HG02642 (cell line): ENCODE measurements around the gene PPFIA4.

Source experiments
- ATAC-seq: cut with Tn5 transposase; IDR thresholded peaks from one replicate; pipeline ENCODE4 v1.9.1; 2021; ENCODE audit warnings: mild to moderate bottlenecking; ENCODE audit not compliant: unreplicated experiment, poor library complexity

Gene PPFIA4

DNA sequence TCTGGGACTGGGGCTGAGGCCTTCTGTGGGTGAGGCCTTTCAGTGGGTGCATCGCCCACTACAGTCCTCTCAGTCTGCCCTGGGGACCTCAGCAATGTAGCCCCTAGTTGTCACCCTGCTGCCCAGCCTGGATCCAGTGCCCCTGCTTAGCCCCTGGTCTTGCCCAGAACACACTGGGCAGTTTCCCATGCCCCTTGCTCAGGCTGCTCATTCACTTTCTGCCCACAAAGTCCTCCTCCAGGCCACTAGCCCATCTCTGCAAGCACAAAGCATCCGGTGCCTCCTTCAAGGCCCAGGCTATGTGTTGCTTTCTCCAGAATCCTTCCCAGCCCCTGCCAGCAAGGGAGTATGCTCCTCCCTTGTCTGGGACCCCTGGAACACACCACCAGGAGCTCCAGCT lies 95.9 kb downstream of the PPFIA4 start:
- ATAC-seq: no peak

DNA sequence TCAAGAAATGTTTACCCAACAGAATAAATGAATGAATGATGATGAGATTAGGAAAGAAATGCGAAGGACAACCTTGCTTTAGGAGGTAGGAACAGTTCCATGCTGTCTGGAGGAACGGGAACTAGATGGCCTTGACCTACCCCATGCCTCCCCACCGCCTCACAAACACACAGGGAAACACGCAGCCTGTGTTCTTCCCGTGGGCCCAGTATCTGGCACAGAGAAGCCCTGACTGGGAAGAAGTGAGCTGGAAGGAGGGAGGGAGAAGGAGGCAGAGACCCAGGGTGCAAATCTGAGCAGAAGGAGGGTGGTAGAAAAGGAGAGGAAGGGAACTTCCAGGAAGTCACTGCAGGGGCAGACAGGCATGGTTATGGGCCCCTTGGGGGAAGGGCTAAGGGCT lies 97.7 kb downstream of the PPFIA4 start:
- no peak for ATAC-seq

DNA sequence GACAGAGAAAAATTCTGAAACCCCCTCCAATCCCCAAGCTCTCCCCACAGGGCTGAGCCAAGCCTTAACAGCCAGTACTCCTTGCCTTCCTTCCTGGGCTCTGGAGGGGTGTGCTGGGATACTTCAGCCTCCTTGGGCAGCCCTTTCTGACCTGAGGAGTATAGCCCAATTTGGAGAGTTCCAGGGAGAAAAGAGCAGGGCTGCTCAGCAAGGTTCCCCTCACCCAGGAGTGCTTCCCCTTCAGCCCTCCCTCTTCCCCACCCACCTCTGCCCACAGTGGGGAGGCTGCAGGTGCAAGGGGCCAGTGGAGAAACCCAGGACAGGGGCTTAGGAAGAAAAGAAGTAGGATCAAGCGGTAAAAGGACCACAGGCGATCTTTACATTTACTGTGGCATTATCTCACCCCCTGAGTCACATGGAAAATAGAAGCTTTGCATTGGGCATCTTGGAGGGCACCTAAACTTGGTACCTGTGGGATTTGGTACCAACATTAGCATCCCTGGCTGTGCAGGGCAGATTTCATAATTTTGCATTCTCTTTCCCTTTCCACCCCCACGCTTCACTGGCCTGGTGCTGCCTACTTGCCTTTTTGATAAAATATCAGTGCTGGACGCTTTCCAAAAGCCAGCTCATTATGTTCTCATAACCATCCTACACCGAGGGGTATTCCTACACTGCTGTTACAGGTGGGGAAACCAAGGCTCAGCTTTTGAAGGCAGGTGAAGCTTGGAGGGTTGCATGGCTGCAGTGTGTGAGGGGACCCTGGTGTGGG lies 98.4 kb downstream of the PPFIA4 start:
- ATAC-seq: no peak

DNA sequence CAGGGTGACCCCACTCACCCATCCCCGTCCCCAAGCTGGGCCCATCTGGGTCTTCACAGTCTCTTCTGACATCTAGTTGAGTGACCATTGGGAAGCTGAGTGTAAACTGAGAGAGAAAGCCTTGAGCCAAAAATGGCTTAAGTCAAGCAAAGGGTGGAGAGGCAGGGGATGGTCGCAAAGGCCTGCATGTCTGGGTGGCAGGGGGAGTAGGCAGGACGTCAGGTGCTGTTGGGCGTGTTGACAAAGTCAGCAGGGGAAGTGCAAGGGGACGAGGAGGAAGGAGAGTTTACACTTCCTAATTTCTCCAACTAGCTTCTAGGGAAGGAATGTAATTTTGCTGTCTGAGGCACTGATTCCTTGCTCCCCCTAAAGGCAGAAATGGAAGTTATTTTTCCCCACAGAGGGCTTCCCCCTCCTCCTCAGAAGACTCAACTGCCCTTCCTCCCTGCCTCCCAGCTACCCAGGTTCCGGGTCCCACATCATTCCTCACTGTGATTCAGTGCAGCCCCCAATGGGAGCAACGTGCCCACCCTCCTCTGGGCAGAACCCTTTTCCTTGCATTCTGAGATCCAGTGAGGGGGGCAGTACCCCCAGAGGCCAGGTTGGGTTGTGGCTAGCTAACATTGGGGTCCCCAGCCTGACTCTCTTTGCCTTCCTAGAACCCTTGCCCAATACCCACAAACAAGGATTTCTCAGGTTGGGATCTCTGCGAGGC lies 100.0 kb downstream of the PPFIA4 start:
- no peak for ATAC-seq

DNA sequence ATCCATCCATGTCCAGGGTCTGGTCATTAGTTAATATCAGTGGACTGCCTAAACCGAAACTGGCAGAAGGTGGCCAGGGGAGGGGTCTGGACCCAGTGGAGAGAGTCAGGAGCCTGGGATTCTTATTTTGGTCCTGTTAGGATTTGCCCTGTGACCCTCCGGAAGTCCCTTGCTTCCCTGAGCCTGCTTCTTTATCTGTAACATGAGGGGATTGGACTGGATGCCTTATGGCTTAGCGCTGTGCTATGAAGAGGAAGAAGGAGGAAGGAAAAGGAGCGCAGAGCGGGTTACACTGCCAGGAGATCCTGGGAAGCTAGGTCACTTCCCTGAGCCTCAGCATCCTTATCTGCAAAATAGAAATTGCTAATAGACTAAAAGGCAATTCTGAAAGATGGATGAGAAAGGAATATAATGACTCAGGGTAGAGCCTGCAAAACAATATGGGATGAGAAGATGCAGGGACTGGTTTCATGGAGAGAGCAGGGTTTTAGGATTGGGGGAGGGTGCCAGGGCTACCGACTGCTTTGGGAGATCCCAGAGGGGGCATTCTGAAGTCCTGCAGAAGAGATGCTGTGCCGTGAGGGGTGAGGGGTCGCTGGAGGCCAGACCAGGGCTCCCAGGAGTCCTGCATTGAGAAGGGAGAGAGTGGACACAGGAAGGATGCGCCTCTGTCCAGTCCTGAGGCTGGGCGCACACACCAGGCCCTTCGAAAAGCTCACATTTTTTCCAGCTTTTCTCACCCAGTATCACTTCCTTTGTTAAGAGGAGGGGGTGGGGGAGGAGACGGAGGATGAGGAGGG lies 100.8 kb downstream of the PPFIA4 start:
- no peak for ATAC-seq

DNA sequence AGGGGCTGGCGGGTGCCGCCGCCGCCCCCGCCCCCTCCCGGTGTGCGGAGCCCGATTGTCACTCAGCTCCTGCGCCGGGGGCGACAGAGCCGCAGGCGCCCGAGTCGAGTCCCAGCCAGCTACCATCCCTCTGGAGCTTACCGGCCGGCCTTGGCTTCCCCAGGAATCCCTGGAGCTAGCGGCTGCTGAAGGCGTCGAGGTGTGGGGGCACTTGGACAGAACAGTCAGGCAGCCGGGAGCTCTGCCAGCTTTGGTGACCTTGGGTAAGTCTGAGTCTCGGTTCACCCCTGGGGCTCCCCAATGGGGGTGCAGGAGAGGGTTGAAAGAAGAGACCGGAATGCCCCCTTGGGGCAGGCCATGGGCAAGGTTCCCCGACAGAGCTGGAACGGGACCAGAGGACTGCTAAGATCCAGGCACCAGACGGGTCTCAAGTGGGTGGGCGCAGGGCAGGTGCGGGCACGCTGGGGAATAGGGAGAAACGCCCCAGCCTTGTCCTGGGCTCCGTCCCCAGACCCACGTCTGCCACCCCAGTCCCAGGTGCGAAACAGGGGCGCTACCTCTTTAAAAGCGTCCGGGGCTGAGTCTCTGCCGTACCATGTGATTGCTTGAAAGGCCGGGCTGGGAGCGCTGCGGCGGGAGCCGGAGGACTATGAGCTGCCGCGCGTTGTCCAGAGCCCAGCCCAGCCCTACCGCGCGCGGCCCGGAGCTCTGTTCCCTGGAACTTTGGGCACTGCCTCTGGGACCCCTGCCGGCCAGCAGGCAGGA lies 101.6 kb downstream of the PPFIA4 start, which contains the start of gene ADORA1:
TSS of gene ADORA1 (plus strand) at position 61 of the 765 bp plus-strand sequence. CDS start 1,116 bp downstream, outside the sequence.
- no peak for ATAC-seq

DNA sequence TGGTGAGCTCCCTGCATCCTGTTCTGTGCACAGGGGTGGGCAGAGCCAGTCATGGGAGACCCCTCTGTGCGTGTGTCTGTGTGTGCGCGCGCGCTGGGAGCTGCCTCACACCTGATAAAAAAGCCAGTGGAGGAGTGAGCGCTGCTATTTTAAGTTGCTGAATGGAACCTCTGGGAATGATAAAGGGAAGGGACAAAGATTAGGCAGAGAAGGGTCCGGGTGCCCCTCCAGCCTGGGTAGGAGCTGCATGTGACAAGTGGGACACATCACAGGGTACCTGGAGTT lies 102.1 kb downstream of the PPFIA4 start:
- ATAC-seq: no peak
